CD14-positive monocyte (primary cell): Measurements from ENCODE around the gene C15orf40. TPM values are rescaled to one million over a fixed set of nuclear protein-coding genes. Genes with fewer than 3 reads are reported as not detected.

Experiments used
- DNase-seq, 3 donors: peaks; one replicate each; pipeline ENCODE4 v3.0.0-alpha.2; 2011 to 2022
- H2AFZ ChIP-seq: 2 replicates; pipeline ENCODE4 v1.6.0; 2012; ENCODE audit warnings: mild to moderate bottlenecking, low read depth, low read length, inconsistent platforms; ENCODE audit not compliant: insufficient read depth, poor library complexity, severe bottlenecking
- H3K27ac ChIP-seq, 2 donors: 1 replicate in 1 of 2; 2 replicates in 1 of 2; pipeline ENCODE4 v1.5.1; 2012 to 2013; ENCODE audit warnings: low read length in 2 of 2, control low read depth in 1 of 2, inconsistent platforms in 1 of 2, low read depth in 1 of 2, mild to moderate bottlenecking in 1 of 2
- H3K27me3 ChIP-seq, 2 donors: one replicate each; pipeline versions ENCODE4 v1.6.0 to v1.6.1; 2011 to 2013; ENCODE audit warnings: low read length in 2 of 2; ENCODE audit not compliant: control insufficient read depth in 2 of 2, insufficient read depth in 2 of 2
- H3K36me3 ChIP-seq, 2 donors: replicated peaks in 1 of 2; 1 replicate in 1 of 2; 2 replicates in 1 of 2; pipeline versions ENCODE4 v1.5.1 to v1.6.1; 2012 to 2013; ENCODE audit warnings: low read length in 2 of 2, control low read depth in 1 of 2, inconsistent platforms in 1 of 2, mild to moderate bottlenecking in 1 of 2; ENCODE audit not compliant: insufficient read depth in 2 of 2, control insufficient read depth in 1 of 2
- H3K4me1 ChIP-seq, 2 donors: 1 replicate in 1 of 2; 2 replicates in 1 of 2; pipeline versions ENCODE4 v1.5.1 to v1.6.1; 2012 to 2013; ENCODE audit warnings: low read length in 2 of 2, control low read depth in 1 of 2, inconsistent platforms in 1 of 2, mild to moderate bottlenecking in 1 of 2, moderate library complexity in 1 of 2; ENCODE audit not compliant: insufficient read depth in 2 of 2, control insufficient read depth in 1 of 2
- H3K4me2 ChIP-seq: replicated peaks from 2 replicates; pipeline ENCODE3; 2012; ENCODE audit warnings: low read length, moderate library complexity, mild to moderate bottlenecking; ENCODE audit not compliant: poor library complexity, severe bottlenecking; ENCODE audit errors: extremely low read depth
- H3K4me3 ChIP-seq, 3 experiments: fragments of 200-600 bp in 1 of 3; sonication (generic) in 1 of 3; replicated peaks in 1 of 3; 1 replicate in 2 of 3; 2 replicates in 1 of 3; pipeline ENCODE4 v1.5.1; 2011 to 2013; ENCODE audit warnings: low read length in 3 of 3, mild to moderate bottlenecking in 3 of 3, control low read depth in 2 of 3, low read depth in 2 of 3, inconsistent platforms in 1 of 3, moderate library complexity in 1 of 3
- H3K79me2 ChIP-seq: 2 replicates; pipeline ENCODE4 v1.6.0; 2012; ENCODE audit warnings: mild to moderate bottlenecking, control low read depth, inconsistent platforms, low read length, moderate library complexity; ENCODE audit not compliant: insufficient read depth
- H3K9ac ChIP-seq: 2 replicates; pipeline ENCODE4 v1.6.0; 2017; ENCODE audit warnings: low read length, mild to moderate bottlenecking; ENCODE audit not compliant: insufficient read depth, poor library complexity, severe bottlenecking
- H3K9me3 ChIP-seq, 2 donors: replicated peaks in 1 of 2; 1 replicate in 1 of 2; 2 replicates in 1 of 2; pipeline versions ENCODE4 v1.5.1 to v1.6.1; 2012 to 2013; ENCODE audit warnings: low read length in 2 of 2, control low read depth in 1 of 2; ENCODE audit not compliant: control insufficient read depth in 1 of 2, insufficient read depth in 1 of 2
- H4K20me1 ChIP-seq: 2 replicates; pipeline ENCODE4 v1.6.0; 2012; ENCODE audit warnings: mild to moderate bottlenecking, low read length, control low read depth, moderate library complexity; ENCODE audit not compliant: insufficient read depth
- H3K27ac Mint-ChIP-seq, 7 donors: one replicate each; pipeline ENCODE4 v1.8.0; 2020; ENCODE audit warnings: mild to moderate bottlenecking in 7 of 7, mixed read lengths in 7 of 7, moderate library complexity in 6 of 7, inconsistent platforms in 2 of 7
- H3K27me3 Mint-ChIP-seq, 3 donors: one replicate each; pipeline ENCODE4 v1.8.0; 2021 to 2022; ENCODE audit warnings: low read depth in 3 of 3, mild to moderate bottlenecking in 3 of 3, mixed read lengths in 3 of 3, moderate library complexity in 3 of 3, inconsistent platforms in 1 of 3
- H3K36me3 Mint-ChIP-seq, 2 donors: one replicate each; pipeline ENCODE4 v1.8.0; 2020; ENCODE audit warnings: mixed read lengths in 2 of 2, inconsistent platforms in 1 of 2, mild to moderate bottlenecking in 1 of 2
- H3K4me1 Mint-ChIP-seq: one replicate; pipeline ENCODE4 v1.8.0; 2020; ENCODE audit warnings: mild to moderate bottlenecking, mixed read lengths
- H3K4me3 Mint-ChIP-seq, 2 donors: one replicate each; pipeline ENCODE4 v1.8.0; 2020; ENCODE audit warnings: mild to moderate bottlenecking in 2 of 2, mixed read lengths in 2 of 2, moderate library complexity in 1 of 2
- H3K9me3 Mint-ChIP-seq, 7 donors: one replicate each; pipeline ENCODE4 v1.8.0; 2020 to 2022; ENCODE audit warnings: mixed read lengths in 7 of 7, mild to moderate bottlenecking in 6 of 7, moderate library complexity in 6 of 7, inconsistent platforms in 2 of 7
- CTCF ChIP-seq: fragments of 200-600 bp; IDR thresholded peaks from one replicate; pipeline ENCODE4 v1.8.0; 2022; ENCODE audit warnings: antibody characterized with exemption, mild to moderate bottlenecking
- WGBS: methylation state at CpG from one replicate; pipeline ENCODE4 v1.1.5; 2013; ENCODE audit warnings: missing lambda C conversion rate; ENCODE audit not compliant: insufficient coverage; 5-methylcytosine and 5-hydroxymethylcytosine counted together
- intact Hi-C, 2 donors: fragments of 100-400 bp; cut with micrococcal nuclease; formaldehyde crosslinking; loops; one replicate each; pipeline versions ENCODE4 v1.15.0 to v1.15.1; 2023
- polyA plus RNA-seq, 3 donors: library from polyadenylated mRNA; depleted of rRNA in 1 of 3; unstranded in 2 of 3; stranded (reverse) in 1 of 3; fragments of 300-500 nt in 2 of 3; fragments of >200 nt in 1 of 3; fragmentation: Illumina TruSeq in 2 of 3; gene quantifications; 1 replicate in 2 of 3; 2 replicates in 1 of 3; pipeline ENCODE4 v1.2.3, GENCODE V29; 2012 to 2021

Gene C15orf40
- polyA plus RNA-seq, 3 donors = 13.0 to 32.1 (median 25.7) TPM

- H3K9me3 Mint-ChIP-seq = peaks cover 0 to 2% (median 0%) of the 10 kb centered on the region in 7 donors
- Histone ChIP-seq H3K4me3 (no peak overlapping the region), H3K27me3 (no peaks in the 10 kb centered on the region), H3K9ac (no peak overlapping the region), H4K20me1 (no peaks in the 10 kb centered on the region), H3K4me2 (no peak overlapping the region), H3K27ac (no peak overlapping the region), H3K4me1 (peaks cover 5 to 13% of the 10 kb centered on the region in 2 donors), H3K79me2 (no peaks in the 10 kb centered on the region), H2AFZ (no peak overlapping the region), H3K36me3 (no peaks in the 10 kb centered on the region), H3K9me3 (no peaks in the 10 kb centered on the region)
- WGBS = no CpG with 5 or more reads among the region's 1 CpG
- no peak for DNase-seq
- TF ChIP-seq CTCF = no peak
- peaks cover 18% of the 10 kb centered on the region for H3K4me1 Mint-ChIP-seq
- H3K27ac Mint-ChIP-seq = no peak overlapping the region
- H3K36me3 Mint-ChIP-seq = peaks cover 5 to 6% of the 10 kb centered on the region in 2 donors
- no peak overlapping the region for H3K4me3 Mint-ChIP-seq
- peaks cover 1 to 12% (median 4%) of the 10 kb centered on the region in 3 donors for H3K27me3 Mint-ChIP-seq
- intact Hi-C loops = no loop called here
Measured at GRCh38 chr15:82958638-82959037, 52.8 kb downstream of the C15orf40 start.

GRCh38 chr15:82952158-82953081 lies 59.0 kb downstream of the C15orf40 start, which contains the start of gene HOMER2:
Gene HOMER2 (minus strand): TSS chr15:82952720. CDS start chr15:82952535, 185 bp downstream.
- H3K9me3 ChIP-seq = no peaks in the 10 kb centered on the region
- H3K79me2 ChIP-seq = no peaks in the 10 kb centered on the region
- peak within 1 kb of the TSS; percentile 65 for H2AFZ ChIP-seq
- Mint-ChIP-seq H3K27me3 (peaks cover 7 to 18% (median 14%) of the 10 kb centered on the region in 3 donors), H3K4me1 (peaks cover 3% of the 10 kb centered on the region), H3K4me3 (peak within 1 kb of the TSS; percentile 72 to 83), H3K27ac (peak within 1 kb of the TSS in 1 of 7 donors; percentile 37), H3K36me3 (no peaks in the 10 kb centered on the region), H3K9me3 (peaks cover 0 to 10% (median 2%) of the 10 kb centered on the region in 7 donors)
- DNase-seq = no peak
- H3K36me3 ChIP-seq = no peaks in the 10 kb centered on the region
- no peaks in the 10 kb centered on the region for H4K20me1 ChIP-seq
- H3K4me1 ChIP-seq = peaks cover 14% of the 10 kb centered on the region in 2 donors
- peaks cover 17 to 24% of the 10 kb centered on the region in 2 donors for H3K27me3 ChIP-seq
- no peak for TF ChIP-seq CTCF
- H3K4me3 ChIP-seq = peak within 1 kb of the TSS in 2 of 3 experiments; percentile 35 to 69
- no peak within 1 kb of the TSS for H3K27ac ChIP-seq
- peak within 1 kb of the TSS; percentile 36 for H3K9ac ChIP-seq
- peak within 1 kb of the TSS; percentile 81 for H3K4me2 ChIP-seq
- intact Hi-C loops = no loop called here
- WGBS = under 1% methylated on average over 115 of the region's 119 CpGs
